ENCODE measurements around the gene SENP5.

SENP5 gene

GRCh38 chr3:196927571-196928453 lies 60.1 kb downstream of the SENP5 start:
- H3K27ac ChIP-seq: peak overlapping the region in 9 of 11 experiments; percentile 25 to 64 (median 35); a peak in 16 of 22 replicates
- H3K9me3 ChIP-seq (replicated peaks in 1 of 11): no peaks in the 10 kb centered on the region
- H3K9ac ChIP-seq: peak overlapping the region in 3 of 11 experiments; percentile 41 to 51 (median 46); a peak in 3 of 22 replicates
- TF ChIP-seq Cebpa-rat (IDR thresholded peaks at IDR 0.05): no peak
- peaks cover 47 to 75% (median 56%) of the 10 kb centered on the region in 10 experiments for H3K4me1 ChIP-seq
- no peaks in the 10 kb centered on the region for H3K27me3 ChIP-seq
- H3K4me2 ChIP-seq: peak overlapping the region; percentile 40 to 82 (median 66)
- H3K4me3 ChIP-seq: peak overlapping the region in 3 of 10 experiments; percentile 13 to 29 (median 25); a peak in 3 of 20 replicates
- peaks cover 38 to 86% (median 75%) of the 10 kb centered on the region in 11 experiments for H3K36me3 ChIP-seq
- peaks cover 0 to 10% (median 0%) of the 10 kb centered on the region in 11 experiments; a peak in 5 of 22 replicates for H4K20me1 ChIP-seq

GRCh38 chr3:196931157-196931556 lies 63.4 kb downstream of the SENP5 start:
- Histone ChIP-seq H3K9ac (peak overlapping the region in 4 of 11 experiments; percentile 0 to 42 (median 20); a peak in 1 of 22 replicates), H3K36me3 (peaks cover 63 to 91% (median 79%) of the 10 kb centered on the region in 11 experiments), H4K20me1 (peaks cover 0 to 22% (median 7%) of the 10 kb centered on the region in 11 experiments; a peak in 8 of 22 replicates), H3K27me3 (no peaks in the 10 kb centered on the region), H3K4me3 (peak overlapping the region in 1 of 10 experiments; percentile 27; a peak in 1 of 20 replicates), H3K9me3 (replicated peaks in 1 of 11) (no peaks in the 10 kb centered on the region), H3K4me1 (peaks cover 49 to 76% (median 60%) of the 10 kb centered on the region in 10 experiments), H3K4me2 (peak overlapping the region; percentile 16 to 82 (median 54); a peak in 19 of 22 replicates), H3K27ac (peak overlapping the region in 2 of 11 experiments; percentile 5 to 10; a peak in 2 of 22 replicates)
- TF ChIP-seq Cebpa-rat (IDR thresholded peaks at IDR 0.05): no peak

DNA sequence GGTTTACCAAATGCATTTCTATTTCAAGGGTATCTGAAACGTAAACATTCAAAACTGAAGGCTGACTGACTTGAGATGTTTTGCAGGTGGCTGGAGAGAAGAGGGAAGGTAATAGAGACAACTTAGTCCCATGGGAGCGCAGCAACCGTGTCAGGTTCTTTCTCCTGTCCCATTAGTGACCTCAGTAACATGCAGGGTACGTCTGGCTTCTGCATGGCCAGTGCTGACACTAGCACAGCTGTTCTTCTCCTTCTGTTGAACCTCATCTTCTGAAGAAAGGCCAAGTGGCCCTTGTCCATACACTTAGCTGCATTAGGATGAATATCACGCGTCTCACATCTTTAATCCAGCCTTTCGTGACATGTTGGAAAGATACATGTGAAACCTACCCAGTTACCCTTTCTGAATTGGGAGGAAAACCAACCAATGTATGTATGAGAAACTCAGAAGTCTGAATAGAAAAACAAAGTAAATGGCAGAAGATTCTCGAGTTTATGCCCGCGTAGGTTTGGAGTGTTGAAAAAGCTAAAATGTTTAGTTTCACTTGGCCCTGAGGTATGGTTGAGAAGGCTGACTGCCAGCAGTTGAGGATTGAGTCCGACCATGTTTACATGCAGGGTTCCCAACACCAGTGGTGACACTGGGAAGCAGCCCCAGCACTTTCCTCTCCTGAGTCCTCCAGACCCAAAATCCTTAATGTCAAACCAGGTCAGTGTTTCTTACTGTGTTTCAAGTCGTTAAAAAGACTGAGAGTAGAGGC lies 64.3 kb downstream of the SENP5 start:
- Histone ChIP-seq H3K9me3 (replicated peaks in 1 of 11) (no peaks in the 10 kb centered on the region), H3K4me3 (peak overlapping the region in 1 of 10 experiments; percentile 27; a peak in 1 of 20 replicates), H3K27me3 (no peaks in the 10 kb centered on the region), H3K4me1 (peaks cover 43 to 67% (median 55%) of the 10 kb centered on the region in 10 experiments), H3K4me2 (peak overlapping the region in 9 of 11 experiments; percentile 16 to 82 (median 57); a peak in 19 of 22 replicates), H3K9ac (peak overlapping the region in 2 of 11 experiments; percentile 8 to 42; a peak in 1 of 22 replicates), H4K20me1 (peaks cover 0 to 29% (median 8%) of the 10 kb centered on the region in 11 experiments; a peak in 9 of 22 replicates), H3K27ac (peak overlapping the region in 3 of 11 experiments; percentile 8 to 27 (median 10); a peak in 1 of 22 replicates), H3K36me3 (peaks cover 71 to 99% (median 88%) of the 10 kb centered on the region in 11 experiments)
- no peak for TF ChIP-seq Cebpa-rat (IDR thresholded peaks at IDR 0.05)

DNA sequence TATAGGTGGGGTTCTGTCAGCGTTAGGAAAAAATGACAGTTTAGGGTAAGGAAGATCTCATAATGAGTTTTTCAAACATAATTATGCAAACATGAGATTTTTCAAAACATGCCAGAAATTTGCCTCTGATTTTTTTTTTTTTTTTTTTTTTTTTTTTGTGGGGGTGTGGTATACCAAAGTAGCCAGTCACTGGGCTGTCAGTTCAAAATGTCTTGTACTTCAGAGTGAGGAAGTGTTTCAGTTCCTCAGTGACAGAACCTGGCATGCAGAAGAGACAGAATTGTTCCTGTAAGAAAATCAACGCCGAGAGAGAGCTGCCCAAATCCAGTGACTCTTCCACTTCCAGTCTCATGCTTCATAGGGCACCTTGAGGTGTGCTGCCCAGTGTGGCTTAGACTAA lies 64.9 kb downstream of the SENP5 start:
- H3K27ac ChIP-seq: 0 out of 22 replicates have a peak overlapping the region, but pooled peaks of 1 of the 11 experiments have one; percentile 10

DNA sequence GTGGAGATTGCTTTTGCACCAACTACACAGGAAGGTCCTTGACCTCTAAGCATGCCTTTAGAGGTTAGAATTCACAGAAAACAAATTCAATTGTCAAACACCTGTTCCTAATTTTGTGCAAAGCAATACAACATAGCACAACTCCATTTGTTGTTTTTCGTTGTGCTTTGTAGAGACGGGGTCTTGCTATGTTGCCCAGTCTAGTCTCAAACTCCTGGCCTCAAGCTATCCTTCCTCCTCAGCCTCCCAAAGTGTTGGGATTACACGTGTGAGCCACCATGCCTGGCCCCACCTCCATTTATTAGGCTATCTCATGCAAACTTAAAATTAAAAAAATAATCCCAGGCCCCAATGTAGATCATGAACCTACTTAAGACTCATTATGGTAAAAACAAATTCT lies 68.6 kb downstream of the SENP5 start:
- Histone ChIP-seq H3K36me3 (peaks cover 70 to 87% (median 79%) of the 10 kb centered on the region in 11 experiments), H3K4me3 (no peak overlapping the region), H3K27ac (no peak overlapping the region), H3K4me1 (peaks cover 50 to 74% (median 60%) of the 10 kb centered on the region in 10 experiments), H3K4me2 (no peak overlapping the region), H3K27me3 (no peaks in the 10 kb centered on the region), H3K9me3 (replicated peaks in 1 of 11) (no peaks in the 10 kb centered on the region), H3K9ac (0 out of 22 replicates have a peak overlapping the region, but pooled peaks of 1 of the 11 experiments have one; percentile 9), H4K20me1 (peaks cover 6 to 68% (median 40%) of the 10 kb centered on the region in 11 experiments; a peak in 18 of 22 replicates)
- no peak for TF ChIP-seq Cebpa-rat (IDR thresholded peaks at IDR 0.05)

More for the DNA sequence above, 64.9 kb downstream of the SENP5 start:
- no peak for TF ChIP-seq Cebpa-rat (IDR thresholded peaks at IDR 0.05)
- H3K9me3 ChIP-seq (replicated peaks in 1 of 11): no peaks in the 10 kb centered on the region
- H4K20me1 ChIP-seq: peaks cover 0 to 35% (median 9%) of the 10 kb centered on the region in 11 experiments; a peak in 13 of 22 replicates
- H3K4me3 ChIP-seq: no peak overlapping the region
- peak overlapping the region in 9 of 11 experiments; percentile 16 to 82 (median 57); a peak in 10 of 22 replicates for H3K4me2 ChIP-seq
- no peaks in the 10 kb centered on the region for H3K27me3 ChIP-seq
- H3K4me1 ChIP-seq: peaks cover 37 to 67% (median 53%) of the 10 kb centered on the region in 10 experiments
- peaks cover 77 to 100% (median 94%) of the 10 kb centered on the region in 11 experiments for H3K36me3 ChIP-seq
- H3K9ac ChIP-seq: peak overlapping the region in 1 of 11 experiments; percentile 8; a peak in 1 of 22 replicates

- H3K36me3 ChIP-seq: peaks cover 52 to 69% (median 61%) of the 10 kb centered on the region in 11 experiments
- peaks cover 35 to 56% (median 42%) of the 10 kb centered on the region in 10 experiments for H3K4me1 ChIP-seq
- H3K4me3 ChIP-seq: peak overlapping the region in 3 of 10 experiments; percentile 94 to 99 (median 96); a peak in 4 of 20 replicates
- H3K9ac ChIP-seq: peak overlapping the region in 7 of 11 experiments; percentile 2 to 99 (median 96); a peak in 8 of 22 replicates
- no peaks in the 10 kb centered on the region for H3K9me3 ChIP-seq (replicated peaks in 1 of 11)
- H3K27me3 ChIP-seq: no peaks in the 10 kb centered on the region
- H3K27ac ChIP-seq: peak overlapping the region in 6 of 11 experiments; percentile 78 to 97 (median 94); a peak in 12 of 22 replicates
- peaks cover 6 to 75% (median 43%) of the 10 kb centered on the region in 11 experiments; a peak in 18 of 22 replicates for H4K20me1 ChIP-seq
- no peak for TF ChIP-seq Cebpa-rat (IDR thresholded peaks at IDR 0.05)
- H3K4me2 ChIP-seq: peak overlapping the region; percentile 90 to 98 (median 95); a peak in 21 of 22 replicates
Measured at GRCh38 chr3:196938124-196938523, 70.4 kb downstream of the SENP5 start.

DNA sequence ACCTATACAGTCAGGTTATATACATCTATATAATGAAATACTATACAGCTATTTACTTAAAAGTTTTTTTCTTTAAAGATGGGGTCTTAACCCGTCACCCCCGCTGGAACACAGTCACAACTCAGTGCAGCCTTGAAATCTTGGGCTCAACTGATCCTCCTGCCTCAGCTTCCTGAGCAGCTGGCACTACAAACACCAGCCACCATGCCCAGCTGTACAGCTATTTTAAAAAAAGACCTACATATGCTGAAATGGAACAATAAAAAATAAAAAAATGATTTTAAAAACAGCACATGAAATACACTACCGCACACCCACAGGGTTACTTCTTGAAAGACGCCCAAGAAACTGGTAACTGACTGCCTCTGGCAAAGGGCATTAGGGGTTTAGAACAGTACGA lies 70.9 kb downstream of the SENP5 start:
- Histone ChIP-seq H3K36me3 (peaks cover 47 to 64% (median 56%) of the 10 kb centered on the region in 11 experiments), H3K4me3 (peak overlapping the region in 7 of 10 experiments; percentile 82 to 100 (median 96); a peak in 9 of 20 replicates), H3K4me1 (peaks cover 39 to 59% (median 44%) of the 10 kb centered on the region in 10 experiments), H3K27me3 (no peaks in the 10 kb centered on the region), H3K4me2 (peak overlapping the region; percentile 90 to 98 (median 95)), H4K20me1 (peaks cover 10 to 80% (median 47%) of the 10 kb centered on the region in 11 experiments; a peak in 18 of 22 replicates), H3K9me3 (replicated peaks in 1 of 11) (no peaks in the 10 kb centered on the region), H3K9ac (peak overlapping the region; percentile 50 to 99 (median 93); a peak in 21 of 22 replicates), H3K27ac (peak overlapping the region; percentile 5 to 98 (median 94); a peak in 20 of 22 replicates)
- TF ChIP-seq Cebpa-rat (IDR thresholded peaks at IDR 0.05): no peak
